Stimulated activated CD4-positive, alpha-beta T cell treated with anti-CD3 and anti-CD28 coated beads, Interleukin-15, amount 100 ng/mL, for 48 hours (primary cell): ENCODE results near the gene UNCX.
"Not testable (repeated sequence)": the region's sequence is repeated elsewhere in the genome, so short reads cannot be mapped to it uniquely, and the experiment has no call there.

Source experiments
- DNase-seq, 2 donors: peaks; one replicate each; pipeline ENCODE4 v3.0.0-alpha.2; 2020; ENCODE audit warnings: low read depth in 2 of 2

UNCX gene

DNA sequence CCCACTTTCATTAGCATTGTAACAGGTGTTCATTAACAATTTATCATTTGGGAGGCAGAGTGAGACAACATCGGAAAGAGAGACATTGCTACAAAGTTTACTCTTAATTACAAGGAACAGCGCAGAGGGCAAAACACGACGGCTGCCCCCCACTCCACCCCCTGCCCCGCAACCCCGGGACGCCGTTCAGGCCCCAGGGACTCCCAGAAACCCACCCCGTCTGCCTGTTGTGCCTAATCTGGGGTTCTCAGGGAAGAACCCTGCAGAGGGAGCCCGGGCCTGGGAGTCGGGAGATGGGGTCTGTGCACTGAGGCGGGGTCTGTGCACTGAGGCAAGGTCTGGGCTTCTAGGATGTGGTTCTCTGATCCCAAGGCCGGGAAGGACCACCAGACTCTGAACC, 25.2 kb downstream of the UNCX start:
- DNase-seq = no peak

DNA sequence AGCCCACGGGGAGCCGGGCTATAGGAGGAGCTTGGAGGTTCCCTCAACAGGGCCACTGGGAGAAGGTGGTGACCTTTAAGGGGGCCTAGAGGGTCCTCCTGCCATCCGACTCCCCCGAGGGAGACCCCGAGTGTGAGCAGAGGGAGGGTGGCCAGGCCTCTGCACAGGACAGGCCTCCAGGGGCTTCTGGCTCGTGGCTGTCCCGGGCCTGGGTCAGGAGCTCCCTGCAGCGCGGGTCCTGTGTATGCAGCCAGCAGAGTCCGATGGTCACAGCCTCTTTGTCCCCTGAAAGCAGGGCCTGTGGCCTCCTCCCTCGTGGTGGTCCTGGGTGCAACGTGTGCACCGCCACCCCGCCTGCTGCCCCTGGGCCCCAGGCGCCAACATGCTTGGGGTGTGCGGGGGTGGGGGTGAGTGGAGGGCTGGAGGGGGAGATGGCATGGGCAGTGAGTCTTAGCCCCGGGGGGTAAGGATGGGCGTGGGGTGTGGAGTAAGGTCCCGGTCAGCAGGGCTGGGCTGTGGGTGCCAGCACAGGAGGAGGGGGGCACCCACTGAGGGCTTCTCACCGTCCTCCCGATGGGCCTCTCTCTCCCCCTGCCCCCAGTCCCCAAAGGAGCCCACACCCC, 27.1 kb downstream of the UNCX start:
- no peak for DNase-seq

DNA sequence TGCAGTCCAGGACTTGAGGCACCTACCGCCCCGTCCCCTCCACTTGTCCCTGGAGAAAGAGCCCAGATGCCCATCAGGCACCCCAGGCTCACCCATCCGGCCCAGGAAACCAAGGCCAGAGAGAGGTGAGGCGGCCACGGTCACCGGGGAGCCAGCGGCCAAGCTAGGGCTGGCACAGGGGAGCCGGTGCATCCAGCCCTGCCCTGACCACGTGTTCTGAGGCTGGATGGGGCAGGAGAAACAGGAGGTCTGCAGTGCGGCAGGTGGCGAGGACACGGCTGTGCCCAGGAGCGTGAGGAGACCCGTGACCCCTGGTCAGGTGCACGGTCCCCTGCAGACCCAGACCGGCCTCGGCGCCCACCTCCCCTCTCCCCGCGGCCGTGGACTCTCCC, 27.6 kb downstream of the UNCX start:
- DNase-seq = no peak

GRCh38 chr7:1261036-1261435, 28.4 kb downstream of the UNCX start:
- DNase-seq = not testable (repeated sequence)

DNA sequence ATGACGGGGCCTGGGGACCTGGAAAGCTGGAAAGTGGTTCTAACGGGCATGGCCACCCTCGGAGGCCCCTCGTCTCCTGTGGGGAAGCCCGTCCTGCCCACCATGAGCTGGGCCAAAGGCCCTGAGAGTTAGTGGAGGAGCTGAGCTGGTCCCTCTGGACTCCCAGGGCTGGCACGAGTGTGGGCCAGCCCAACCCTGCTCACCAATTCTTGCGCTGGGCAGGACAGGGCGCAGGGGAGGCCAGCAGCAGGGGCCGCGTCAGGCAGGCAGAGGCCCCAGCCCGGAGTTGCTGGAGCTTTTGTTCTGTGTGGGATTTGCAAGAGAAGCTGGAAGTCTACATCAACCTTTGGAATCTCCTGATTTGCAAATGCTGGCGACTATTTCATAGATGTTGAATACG, 29.8 kb downstream of the UNCX start:
- DNase-seq = no peak

DNA sequence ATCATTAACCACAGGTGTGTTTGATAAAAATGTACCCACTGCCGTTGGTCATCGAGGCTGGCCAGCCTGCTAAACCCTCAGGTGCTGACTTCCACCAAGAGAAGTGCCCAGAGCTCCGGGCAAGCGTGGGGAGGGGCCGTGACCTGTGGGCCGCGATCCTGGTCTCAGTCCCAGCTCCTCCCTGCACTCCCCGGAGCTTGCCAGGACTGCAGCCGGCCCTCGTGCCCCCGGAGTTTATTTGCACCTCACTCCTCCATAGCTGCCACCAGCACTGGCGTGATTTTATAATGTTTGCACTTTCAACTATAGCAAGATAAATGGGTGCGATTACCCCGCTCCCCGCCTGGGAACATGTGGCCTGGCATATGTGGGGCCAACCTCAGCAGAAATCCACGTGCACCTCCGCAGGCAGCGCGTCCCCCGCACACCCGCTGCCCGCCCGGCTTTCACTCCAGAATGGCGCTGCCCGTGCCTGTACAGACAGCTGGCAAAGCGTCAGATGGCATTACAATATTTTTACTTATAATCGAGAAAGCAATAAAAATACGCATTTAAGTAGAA, 30.8 kb downstream of the UNCX start:
- DNase-seq = no peak

DNA sequence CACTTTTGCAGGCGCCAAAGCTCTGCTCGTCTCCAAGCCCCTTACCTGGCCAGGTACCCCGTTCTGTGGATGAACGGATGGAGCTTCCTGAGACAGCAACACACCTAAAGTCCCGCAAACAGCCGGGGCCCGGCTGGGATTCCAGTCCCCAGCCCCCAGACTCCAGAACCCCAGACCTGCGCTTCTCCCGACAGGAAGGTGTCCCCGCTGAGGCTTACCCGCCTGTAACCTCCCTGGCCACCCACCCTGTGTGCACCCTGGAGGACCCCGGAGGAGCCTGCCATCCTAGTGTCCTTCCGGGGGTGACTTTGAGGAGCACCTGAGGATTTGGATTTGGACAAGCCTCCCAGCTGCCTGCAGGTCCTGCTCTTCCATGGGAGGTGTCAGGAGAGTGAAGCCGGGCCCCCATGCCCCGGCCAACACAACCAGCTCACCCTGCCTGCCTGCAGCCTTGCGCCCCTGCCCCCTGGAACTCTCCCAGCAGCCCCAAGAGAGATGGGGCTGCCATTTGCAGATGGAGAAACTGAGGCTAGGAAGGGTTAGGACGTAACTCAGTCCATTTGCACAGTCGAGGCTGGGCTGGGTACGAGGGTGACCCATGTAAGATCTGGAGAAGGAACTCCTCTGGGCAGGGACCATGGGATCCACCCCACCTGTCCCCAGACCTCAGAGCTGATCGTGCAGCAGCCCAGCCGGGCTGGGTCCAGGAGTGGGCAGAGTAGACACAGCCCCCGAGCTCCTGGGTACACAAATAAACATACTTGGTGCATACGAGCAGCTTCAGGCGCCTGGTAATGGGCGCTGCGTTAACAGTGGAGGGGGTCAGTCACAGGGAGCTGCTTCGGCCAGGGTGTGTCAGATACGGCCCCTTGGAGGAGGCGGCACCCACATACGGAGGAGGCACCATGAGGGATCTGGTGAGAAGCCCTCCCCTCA, 31.9 kb downstream of the UNCX start:
- DNase-seq = no peak

DNA sequence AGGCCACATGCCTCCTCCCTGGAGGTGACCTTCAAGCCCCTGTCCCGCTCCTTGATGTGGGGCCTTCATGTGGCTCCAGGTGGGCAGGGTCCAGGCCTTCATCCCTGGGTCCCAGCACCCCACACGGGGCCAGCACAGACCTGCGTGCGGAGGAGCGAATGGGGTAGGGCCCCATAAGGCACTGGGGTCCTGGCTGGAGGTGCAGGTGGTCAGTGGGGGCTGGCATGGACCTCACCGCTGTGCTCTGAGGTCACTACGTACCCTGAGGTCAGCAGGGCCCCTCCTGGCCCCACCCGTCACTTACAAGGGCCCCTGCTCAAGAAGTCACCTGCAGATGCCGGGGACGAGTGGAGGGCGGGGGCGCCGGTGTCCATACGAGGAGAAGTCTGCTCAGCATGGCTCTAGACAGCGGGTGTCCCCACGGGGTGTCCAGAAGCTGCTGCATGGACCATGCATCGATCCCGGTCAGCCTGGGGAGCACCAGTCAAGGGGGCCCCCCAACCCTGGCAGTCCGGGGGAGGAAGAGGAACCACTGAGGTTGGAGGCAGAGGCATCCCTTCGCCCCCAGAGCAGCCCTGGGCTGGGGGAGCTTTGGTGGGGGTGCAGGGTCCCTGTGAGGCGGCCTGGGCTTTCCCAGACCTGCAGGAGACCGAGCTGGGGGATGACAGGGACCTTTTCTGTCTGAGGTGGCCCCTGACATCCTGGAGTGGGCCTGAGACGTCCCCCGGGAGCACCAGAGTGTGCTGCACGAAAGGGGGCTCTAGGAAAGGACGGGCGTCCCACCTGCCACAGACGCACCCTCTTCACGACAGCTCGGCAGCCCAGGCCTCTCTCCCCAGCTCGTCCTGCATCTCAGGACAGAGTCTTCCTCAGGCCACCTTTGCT, 34.6 kb downstream of the UNCX start:
- no peak for DNase-seq

- no peak for DNase-seq
Observed at GRCh38 chr7:1268076-1268815, 35.6 kb downstream of the UNCX start.

- DNase-seq = no peak
Observed at GRCh38 chr7:1268866-1269265, 36.2 kb downstream of the UNCX start.

- DNase-seq = no peak
Observed at GRCh38 chr7:1269336-1269890, 36.7 kb downstream of the UNCX start.

- no peak for DNase-seq
Observed at GRCh38 chr7:1270181-1270580, 37.5 kb downstream of the UNCX start.

DNA sequence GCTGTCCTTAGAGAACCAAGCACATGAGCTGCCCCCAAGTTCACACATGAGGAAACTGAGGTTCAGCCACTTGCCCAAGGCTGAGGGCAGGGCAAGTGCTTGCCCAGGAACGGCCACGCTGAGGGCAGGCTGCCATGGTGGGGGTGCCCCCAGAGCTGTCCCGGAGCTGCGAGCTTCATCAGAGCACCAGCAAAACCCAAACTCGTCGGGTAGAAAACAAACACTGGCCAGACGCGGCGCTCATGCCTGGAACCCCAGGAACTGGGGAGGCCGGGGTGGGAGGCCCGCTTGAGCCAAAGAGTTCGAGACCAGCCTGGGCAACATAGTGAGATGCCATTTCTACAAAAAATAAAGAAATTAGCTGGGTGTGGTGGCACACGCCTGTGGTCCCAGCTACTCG, 38.4 kb downstream of the UNCX start:
- no peak for DNase-seq

DNA sequence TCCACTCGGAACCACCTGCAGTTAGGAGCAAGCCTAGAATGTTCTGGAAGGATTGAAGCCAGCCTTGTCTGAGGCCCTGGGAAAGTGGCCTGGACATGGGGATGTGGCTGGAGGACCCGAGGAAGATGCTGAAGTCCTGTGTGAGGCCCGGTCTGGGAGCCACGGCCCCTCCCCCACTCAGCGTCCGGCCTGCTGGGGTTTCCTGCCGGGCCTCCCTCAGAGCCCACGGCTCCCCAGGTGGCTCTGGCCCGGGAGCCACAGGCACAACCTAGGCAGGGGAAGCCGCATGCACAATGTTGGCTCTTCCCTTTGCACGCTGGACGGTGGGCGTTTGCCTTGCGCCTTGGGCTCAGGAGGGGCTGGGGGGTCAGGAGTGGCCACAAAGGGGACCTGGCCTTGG, 39.0 kb downstream of the UNCX start:
- DNase-seq = no peak

DNA sequence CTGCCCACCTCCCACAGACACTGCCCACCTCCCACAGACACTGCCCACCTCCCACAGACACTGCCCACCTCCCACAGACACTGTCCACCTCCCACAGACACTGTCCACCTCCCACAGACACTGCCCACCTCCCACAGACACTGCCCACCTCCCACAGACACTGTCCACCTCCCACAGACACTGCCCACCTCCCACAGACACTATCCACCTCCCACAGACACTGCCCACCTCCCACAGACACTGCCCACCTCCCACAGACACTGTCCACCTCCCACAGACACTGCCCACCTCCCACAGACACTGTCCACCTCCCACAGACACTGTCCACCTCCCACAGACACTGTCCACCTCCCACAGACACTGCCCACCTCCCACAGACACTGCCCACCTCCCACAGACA, 39.5 kb downstream of the UNCX start:
- not testable (repeated sequence) for DNase-seq

DNA sequence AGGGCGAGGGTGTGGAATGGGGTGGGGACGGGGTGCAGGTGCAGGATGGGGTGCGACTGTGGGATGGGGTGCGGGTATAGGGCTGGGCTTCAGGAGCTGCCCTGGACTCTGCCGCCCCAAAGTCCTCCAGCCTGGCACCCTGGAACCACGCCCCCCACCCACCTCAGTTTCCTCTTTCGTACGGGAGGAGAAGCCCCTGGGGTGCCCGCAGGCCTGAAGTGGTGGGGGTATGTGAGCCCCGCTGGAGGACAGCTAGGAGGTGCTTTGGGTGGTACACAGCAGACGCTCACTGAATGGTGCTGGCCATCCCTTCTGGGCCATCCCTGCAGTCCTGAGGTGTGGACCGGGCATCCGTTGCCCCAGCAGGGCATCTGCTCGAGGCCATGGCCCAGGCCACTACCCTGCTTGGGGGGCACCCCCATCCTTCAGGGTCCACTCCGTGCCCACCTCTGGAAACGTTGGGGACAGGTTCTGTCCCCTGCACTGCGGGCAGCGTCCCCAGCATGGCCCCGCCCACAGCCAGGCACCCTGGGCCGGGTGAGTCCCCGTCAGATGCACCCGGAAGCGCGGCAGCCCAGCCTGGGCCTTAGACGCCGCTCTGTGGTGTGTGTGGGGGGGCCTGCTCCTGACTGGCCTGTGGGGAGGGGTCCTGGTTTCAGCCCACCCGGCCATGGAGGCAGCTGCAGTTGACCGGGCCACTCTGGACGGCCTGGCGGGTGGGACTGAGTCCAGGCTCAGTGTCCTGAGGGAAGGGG, 41.6 kb downstream of the UNCX start:
- no peak for DNase-seq

DNA sequence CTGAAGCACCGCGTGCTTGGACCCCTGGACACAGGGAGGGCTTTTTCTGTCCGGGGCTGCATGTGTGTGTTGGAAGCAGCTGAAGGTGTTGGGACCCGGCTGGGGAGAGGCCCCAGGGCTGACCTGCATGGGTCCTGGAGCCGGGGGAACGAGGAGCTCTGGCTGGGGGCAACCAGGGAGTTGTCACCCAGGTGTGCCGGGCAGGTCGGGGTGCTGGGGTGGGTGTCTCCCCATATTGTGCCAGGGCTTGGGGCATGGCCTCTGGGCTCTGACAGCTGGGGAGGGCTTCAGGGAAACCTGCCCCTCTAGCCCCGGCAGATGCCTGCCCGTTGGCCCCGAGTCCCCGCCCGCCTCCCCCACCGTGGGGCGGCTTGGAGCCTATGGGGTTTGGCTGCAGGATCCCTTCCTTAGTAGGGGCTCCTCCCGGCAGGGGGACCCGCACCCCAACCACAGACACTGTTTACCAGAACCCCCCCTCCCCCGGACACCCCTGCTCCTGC, 42.3 kb downstream of the UNCX start:
- DNase-seq = no peak

DNA sequence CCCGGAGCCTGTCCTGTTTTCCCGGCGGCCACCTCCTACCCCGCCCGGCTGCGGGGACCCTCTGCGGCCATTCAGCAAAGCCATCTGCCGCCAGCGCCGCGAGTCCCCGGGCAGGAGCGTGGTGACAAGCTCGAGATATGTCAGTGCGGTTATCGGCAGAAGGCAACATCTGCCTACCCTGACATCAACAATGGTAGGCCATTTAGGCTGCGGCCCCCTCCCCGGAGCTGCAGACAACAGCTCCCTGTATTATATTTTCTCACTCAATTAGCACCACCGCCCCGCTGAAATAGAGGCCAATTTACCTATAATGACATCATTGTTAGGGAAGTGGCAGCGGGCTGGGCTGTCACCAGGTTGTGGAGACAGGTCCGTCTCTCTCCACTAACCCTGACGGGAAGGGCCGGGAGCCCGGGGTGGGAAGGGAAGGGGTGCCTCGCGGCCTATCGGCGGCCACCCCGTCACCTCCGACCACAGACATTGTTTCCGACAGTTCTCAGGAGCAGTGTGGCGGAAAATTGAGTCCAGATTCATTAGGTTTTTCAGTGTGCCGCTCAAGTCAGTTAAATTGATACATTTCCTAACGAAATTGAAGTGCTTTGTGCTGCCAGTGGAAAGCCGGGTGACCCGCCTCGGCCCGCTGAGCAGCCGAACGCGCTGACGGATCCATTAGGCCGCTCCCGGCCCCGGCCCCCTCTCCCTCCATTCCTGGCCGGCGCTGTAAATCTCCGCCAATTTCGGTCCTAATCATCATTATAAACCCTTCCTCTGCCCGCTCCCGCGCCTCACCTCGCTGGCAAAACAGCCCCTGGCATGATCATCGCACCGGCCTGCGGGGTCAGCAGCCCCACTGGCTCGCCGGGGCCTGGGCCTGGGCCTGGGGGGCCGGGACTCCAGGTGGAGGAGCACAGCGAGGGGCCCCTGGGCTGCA, 43.0 kb downstream of the UNCX start:
- no peak for DNase-seq

DNA sequence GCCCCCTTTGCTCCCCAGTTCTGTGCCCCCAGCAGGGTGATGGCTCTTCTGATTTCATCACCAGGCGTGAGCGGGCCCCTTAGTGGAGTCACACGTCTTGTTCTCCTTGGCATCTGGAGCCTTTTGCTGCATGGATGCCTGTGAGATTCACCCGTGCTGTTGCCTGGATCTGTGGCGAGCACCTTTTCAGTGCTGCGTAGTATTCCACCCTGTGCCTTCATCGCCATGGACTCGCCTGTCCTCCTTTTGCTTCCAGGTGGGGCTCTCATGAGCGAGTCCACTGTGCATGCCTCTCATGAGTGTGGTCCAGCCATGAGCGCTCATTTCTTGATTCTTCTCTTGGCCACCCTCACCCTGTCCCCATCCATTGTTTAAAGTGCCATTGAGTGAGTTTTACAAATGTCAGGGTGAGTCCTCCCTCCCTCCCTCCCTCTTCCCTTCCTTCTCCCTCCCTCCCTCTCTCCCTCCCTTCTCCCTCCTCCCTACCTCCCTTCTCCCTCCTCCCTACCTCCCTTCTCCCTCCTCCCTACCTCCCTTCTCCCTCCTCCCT, 44.0 kb downstream of the UNCX start:
- DNase-seq = no peak
